ENCODE data around the gene TRABD2B.

DNA sequence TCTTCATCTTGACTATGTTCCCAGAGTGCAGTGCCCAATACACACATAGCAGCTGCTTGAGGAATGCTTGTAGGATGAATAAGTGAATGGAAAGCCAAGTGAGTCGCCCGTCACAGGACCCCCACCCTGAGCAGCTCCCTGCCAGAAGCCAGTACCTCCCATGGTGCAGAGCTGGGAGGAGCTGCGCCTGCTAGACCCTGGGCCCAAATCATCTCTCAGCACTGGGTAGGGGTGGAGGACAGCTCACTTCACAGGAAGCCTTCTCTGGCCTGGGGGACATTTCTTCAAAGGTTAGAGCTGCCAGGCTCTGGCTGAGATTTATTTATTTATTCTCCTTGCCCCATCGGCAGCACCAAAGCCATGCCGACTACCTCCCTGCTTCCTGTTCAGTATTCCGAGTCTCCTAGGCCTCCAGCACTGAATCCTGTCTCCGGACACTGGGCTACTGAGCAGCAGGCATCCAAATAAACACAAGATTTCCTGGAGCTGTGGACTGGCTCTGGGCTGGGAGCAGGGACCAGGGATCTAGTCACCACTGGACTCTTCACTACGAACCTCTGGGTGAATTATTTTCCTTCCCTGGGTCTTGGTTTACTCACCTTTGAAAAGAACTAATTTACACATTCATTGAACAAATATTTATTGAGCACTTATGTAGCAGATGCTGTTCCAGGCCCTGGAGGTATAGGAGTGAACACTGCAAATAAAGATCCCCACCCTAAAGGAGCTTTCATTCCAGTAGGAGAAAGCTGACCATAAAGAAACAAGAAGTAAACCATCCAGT, 187.7 kb downstream of the TRABD2B start:
- no peak for TF ChIP-seq EZH2phosphoT487 (conservative IDR thresholded peaks at IDR 0.05; ENCODE audit: low read length)
- TF ChIP-seq, protein P1, sequence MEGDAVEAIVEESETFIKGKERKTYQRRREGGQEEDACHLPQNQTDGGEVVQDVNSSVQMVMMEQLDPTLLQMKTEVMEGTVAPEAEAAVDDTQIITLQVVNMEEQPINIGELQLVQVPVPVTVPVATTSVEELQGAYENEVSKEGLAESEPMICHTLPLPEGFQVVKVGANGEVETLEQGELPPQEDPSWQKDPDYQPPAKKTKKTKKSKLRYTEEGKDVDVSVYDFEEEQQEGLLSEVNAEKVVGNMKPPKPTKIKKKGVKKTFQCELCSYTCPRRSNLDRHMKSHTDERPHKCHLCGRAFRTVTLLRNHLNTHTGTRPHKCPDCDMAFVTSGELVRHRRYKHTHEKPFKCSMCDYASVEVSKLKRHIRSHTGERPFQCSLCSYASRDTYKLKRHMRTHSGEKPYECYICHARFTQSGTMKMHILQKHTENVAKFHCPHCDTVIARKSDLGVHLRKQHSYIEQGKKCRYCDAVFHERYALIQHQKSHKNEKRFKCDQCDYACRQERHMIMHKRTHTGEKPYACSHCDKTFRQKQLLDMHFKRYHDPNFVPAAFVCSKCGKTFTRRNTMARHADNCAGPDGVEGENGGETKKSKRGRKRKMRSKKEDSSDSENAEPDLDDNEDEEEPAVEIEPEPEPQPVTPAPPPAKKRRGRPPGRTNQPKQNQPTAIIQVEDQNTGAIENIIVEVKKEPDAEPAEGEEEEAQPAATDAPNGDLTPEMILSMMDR (IDR thresholded peaks at IDR 0.05; ENCODE audit: insufficient read depth, low read length, poor library complexity, severe bottlenecking): no peak
